Left ventricle myocardium inferior (tissue), 1 donor: ENCODE data around the gene LRMDA. TPM values are rescaled to one million over a fixed set of nuclear protein-coding genes. Genes with fewer than 3 reads are reported as not detected.

Experiments
- DNase-seq: peaks from one replicate; pipeline ENCODE4 v3.0.0-alpha.2; 2020
- H3K27ac ChIP-seq: fragments of 200-600 bp; replicated peaks from 2 replicates; pipeline ENCODE4 v1.8.0; 2021
- H3K27me3 ChIP-seq: fragments of 200-600 bp; 2 replicates; pipeline ENCODE4 v1.8.0; 2021; ENCODE audit warnings: low read depth
- H3K36me3 ChIP-seq: fragments of 200-600 bp; 2 replicates; pipeline ENCODE4 v1.8.0; 2021
- H3K4me1 ChIP-seq: fragments of 200-600 bp; 2 replicates; pipeline ENCODE4 v1.8.0; 2021
- H3K4me3 ChIP-seq: fragments of 200-600 bp; 2 replicates; pipeline ENCODE4 v1.8.0; 2021; ENCODE audit warnings: mild to moderate bottlenecking, moderate library complexity
- H3K9me3 ChIP-seq: fragments of 200-600 bp; replicated peaks from 2 replicates; pipeline ENCODE4 v1.8.0; 2021
- intact Hi-C: fragments of 100-400 bp; cut with micrococcal nuclease; formaldehyde crosslinking; loops from one replicate; pipeline ENCODE4 v1.11.0; 2022
- total RNA-seq: library from RNA; stranded (reverse); fragmentation: NEBNext Ultra II Directional; extraction: Animal tissue kit (Norgen Biotek cat#: 25700); gene quantifications from one replicate; pipeline ENCODE4 v1.2.1, GENCODE V29; 2021
- TF ChIP-seq, protein P1 (sequence below): fragments of 200-600 bp; IDR thresholded peaks from 2 replicates; pipeline ENCODE4 v1.8.0; 2021; ENCODE audit warnings: antibody characterized with exemption, mild to moderate bottlenecking, borderline replicate concordance
- donor health status: DM: no; HTN: yes; CAD: no; lungs with severe emphysema.

The LRMDA gene
- total RNA-seq, 1 donor from 2014 or later = 18.7 TPM

DNA sequence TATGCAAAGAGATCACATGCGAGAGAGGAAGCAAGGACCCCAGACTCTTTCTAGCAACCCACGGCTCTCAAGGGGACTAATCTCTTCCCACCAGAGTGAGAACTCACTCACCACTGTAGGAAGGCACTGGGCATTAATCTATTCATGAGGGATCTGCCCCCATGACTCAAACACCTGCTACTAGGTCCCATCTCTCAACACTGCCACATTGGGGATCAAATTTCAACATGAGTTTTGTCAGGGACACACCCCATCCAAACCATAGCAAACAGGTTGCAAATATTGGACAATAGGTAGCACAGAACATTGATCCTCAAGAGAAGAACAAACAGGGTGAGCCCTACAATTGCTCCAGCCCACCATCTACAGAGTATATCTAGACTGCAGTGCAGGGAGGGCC is 740.6 kb downstream of the LRMDA start:
- no peaks in the 10 kb centered on the region for H3K36me3 ChIP-seq
- no peak overlapping the region for H3K4me3 ChIP-seq
- TF ChIP-seq, protein P1, sequence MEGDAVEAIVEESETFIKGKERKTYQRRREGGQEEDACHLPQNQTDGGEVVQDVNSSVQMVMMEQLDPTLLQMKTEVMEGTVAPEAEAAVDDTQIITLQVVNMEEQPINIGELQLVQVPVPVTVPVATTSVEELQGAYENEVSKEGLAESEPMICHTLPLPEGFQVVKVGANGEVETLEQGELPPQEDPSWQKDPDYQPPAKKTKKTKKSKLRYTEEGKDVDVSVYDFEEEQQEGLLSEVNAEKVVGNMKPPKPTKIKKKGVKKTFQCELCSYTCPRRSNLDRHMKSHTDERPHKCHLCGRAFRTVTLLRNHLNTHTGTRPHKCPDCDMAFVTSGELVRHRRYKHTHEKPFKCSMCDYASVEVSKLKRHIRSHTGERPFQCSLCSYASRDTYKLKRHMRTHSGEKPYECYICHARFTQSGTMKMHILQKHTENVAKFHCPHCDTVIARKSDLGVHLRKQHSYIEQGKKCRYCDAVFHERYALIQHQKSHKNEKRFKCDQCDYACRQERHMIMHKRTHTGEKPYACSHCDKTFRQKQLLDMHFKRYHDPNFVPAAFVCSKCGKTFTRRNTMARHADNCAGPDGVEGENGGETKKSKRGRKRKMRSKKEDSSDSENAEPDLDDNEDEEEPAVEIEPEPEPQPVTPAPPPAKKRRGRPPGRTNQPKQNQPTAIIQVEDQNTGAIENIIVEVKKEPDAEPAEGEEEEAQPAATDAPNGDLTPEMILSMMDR = no peak
- no peaks in the 10 kb centered on the region for H3K9me3 ChIP-seq
- DNase-seq = no peak
- intact Hi-C loops = no loop called here
- no peak overlapping the region for H3K27ac ChIP-seq
- no peaks in the 10 kb centered on the region for H3K4me1 ChIP-seq
- H3K27me3 ChIP-seq = no peaks in the 10 kb centered on the region

GRCh38 chr10:76175533-76176165 is 744.2 kb downstream of the LRMDA start:
- H3K27me3 ChIP-seq = no peaks in the 10 kb centered on the region
- H3K9me3 ChIP-seq = no peaks in the 10 kb centered on the region
- no peak overlapping the region for H3K4me3 ChIP-seq
- no peaks in the 10 kb centered on the region for H3K36me3 ChIP-seq
- intact Hi-C loops = no loop called here
- TF ChIP-seq, protein P1 = no peak
- DNase-seq = no peak
- peaks cover 13% of the 10 kb centered on the region for H3K4me1 ChIP-seq
- H3K27ac ChIP-seq = no peak overlapping the region

DNA sequence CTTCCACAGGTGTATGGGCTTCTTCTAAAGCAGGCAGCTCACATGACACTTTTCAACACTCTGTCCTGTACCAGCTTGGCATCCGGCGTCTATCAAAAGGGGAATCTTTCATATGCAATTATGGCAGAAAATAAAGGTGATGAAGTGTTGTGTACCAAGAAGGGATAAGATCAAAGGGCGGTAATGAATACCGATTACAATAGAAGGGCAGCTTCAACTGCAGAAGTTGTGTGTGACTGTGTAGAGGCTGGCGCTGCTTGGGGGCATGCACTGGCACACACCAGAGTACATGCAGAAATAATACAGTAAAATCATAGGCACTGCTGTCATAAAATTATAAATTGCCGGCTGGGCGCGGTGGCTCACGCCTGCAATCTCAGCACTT is 744.7 kb downstream of the LRMDA start:
- no peak overlapping the region for H3K4me3 ChIP-seq
- TF ChIP-seq, protein P1 = no peak
- no peak for DNase-seq
- peaks cover 13% of the 10 kb centered on the region for H3K4me1 ChIP-seq
- no peaks in the 10 kb centered on the region for H3K9me3 ChIP-seq
- intact Hi-C loops = no loop called here
- no peaks in the 10 kb centered on the region for H3K36me3 ChIP-seq
- no peaks in the 10 kb centered on the region for H3K27me3 ChIP-seq
- no peak overlapping the region for H3K27ac ChIP-seq

- TF ChIP-seq, protein P1 = no peak
- no peak overlapping the region for H3K27ac ChIP-seq
- H3K36me3 ChIP-seq = no peaks in the 10 kb centered on the region
- no peak overlapping the region for H3K4me3 ChIP-seq
- no peaks in the 10 kb centered on the region for H3K27me3 ChIP-seq
- DNase-seq = no peak
- intact Hi-C loops = no loop called here
- no peaks in the 10 kb centered on the region for H3K9me3 ChIP-seq
- H3K4me1 ChIP-seq = peaks cover 13% of the 10 kb centered on the region
Measured at GRCh38 chr10:76177936-76178335, 746.5 kb downstream of the LRMDA start.

GRCh38 chr10:76178532-76179292 is 747.3 kb downstream of the LRMDA start:
- TF ChIP-seq, protein P1 = no peak
- no peak overlapping the region for H3K27ac ChIP-seq
- intact Hi-C loops = no loop called here

More at GRCh38 chr10:76178532-76179292, 747.3 kb downstream of the LRMDA start:
- no peak for DNase-seq
- H3K4me1 ChIP-seq = peaks cover 13% of the 10 kb centered on the region
- H3K4me3 ChIP-seq = no peak overlapping the region
- H3K27me3 ChIP-seq = no peaks in the 10 kb centered on the region
- H3K9me3 ChIP-seq = no peaks in the 10 kb centered on the region
- no peaks in the 10 kb centered on the region for H3K36me3 ChIP-seq
